GM18520 (cell line): ENCODE results near the gene RAD51B.
"Not testable (repeated sequence)": the region's sequence is repeated elsewhere in the genome, so short reads cannot be mapped to it uniquely, and the experiment has no call there.

Experiments
- ATAC-seq: cut with Tn5 transposase; IDR thresholded peaks from one replicate; pipeline ENCODE4 v1.9.1; 2021; ENCODE audit not compliant: unreplicated experiment

The RAD51B gene

GRCh38 chr14:68285421-68286179 lies 466.0 kb downstream of the RAD51B start:
- no peak for ATAC-seq

GRCh38 chr14:68286667-68287066 lies 467.1 kb downstream of the RAD51B start:
- no peak for ATAC-seq

GRCh38 chr14:68289452-68289851 lies 469.9 kb downstream of the RAD51B start:
- ATAC-seq: not testable (repeated sequence)

GRCh38 chr14:68291820-68292219 lies 472.2 kb downstream of the RAD51B start:
- no peak for ATAC-seq

- no peak for ATAC-seq
These were observed 473.0 kb downstream of the RAD51B start for GRCh38 chr14:68292441-68293215.

- no peak for ATAC-seq
These were observed 473.8 kb downstream of the RAD51B start for GRCh38 chr14:68293404-68293803.

GRCh38 chr14:68295316-68295816 lies 475.8 kb downstream of the RAD51B start:
- no peak for ATAC-seq

GRCh38 chr14:68297039-68297438 lies 477.5 kb downstream of the RAD51B start:
- no peak for ATAC-seq

GRCh38 chr14:68297876-68298468 lies 478.4 kb downstream of the RAD51B start:
- no peak for ATAC-seq

- no peak for ATAC-seq
These were observed 481.0 kb downstream of the RAD51B start for GRCh38 chr14:68300608-68301007.

- ATAC-seq: no peak
These were observed 481.6 kb downstream of the RAD51B start for GRCh38 chr14:68301219-68301618.

GRCh38 chr14:68302938-68303337 lies 483.4 kb downstream of the RAD51B start:
- not testable (repeated sequence) for ATAC-seq

- no peak for ATAC-seq
These were observed 486.2 kb downstream of the RAD51B start for GRCh38 chr14:68305738-68306137.

- ATAC-seq: peak; percentile 83
These were observed 486.8 kb downstream of the RAD51B start for GRCh38 chr14:68306265-68306933.

- no peak for ATAC-seq
These were observed 487.6 kb downstream of the RAD51B start for GRCh38 chr14:68306934-68307789.

- ATAC-seq: no peak
These were observed 488.2 kb downstream of the RAD51B start for GRCh38 chr14:68307790-68308168.

- ATAC-seq: no peak
These were observed 489.3 kb downstream of the RAD51B start for GRCh38 chr14:68308726-68309520.

GRCh38 chr14:68309616-68310015 lies 490.0 kb downstream of the RAD51B start:
- ATAC-seq: no peak

- no peak for ATAC-seq
These were observed 492.7 kb downstream of the RAD51B start for GRCh38 chr14:68312300-68312699.
